Hematopoietic multipotent progenitor cell (in vitro differentiated cells): ENCODE data around the gene DDX3X. TPM values are rescaled to one million over a fixed set of nuclear protein-coding genes. Genes with fewer than 3 reads are reported as not detected.
A peak's percentile ranks its signal among the peaks of the same experiment; 100 is the strongest.

ENCODE experiments used
- DNase-seq, 3 donors: peaks; one replicate each; pipeline ENCODE4 v3.0.0-alpha.2; 2011 to 2015; ENCODE audit warnings: low read depth in 2 of 3, low spot score in 2 of 3
- total RNA-seq: library from RNA; depleted of rRNA; stranded (reverse); fragments of >200 nt; gene quantifications from one replicate; pipeline ENCODE4 v1.2.3, GENCODE V29; 2012

DDX3X gene
- total RNA-seq, 1 donor: 157 TPM

- no peak for DNase-seq
Measured at GRCh38 chrX:41326431-41326830, 7.5 kb upstream of the DDX3X start.

- DNase-seq: no peak
Measured at GRCh38 chrX:41327341-41327740, 6.6 kb upstream of the DDX3X start.

GRCh38 chrX:41329101-41329500, 4.9 kb upstream of the DDX3X start:
- no peak for DNase-seq

GRCh38 chrX:41332005-41332404, 2.0 kb upstream of the DDX3X start:
- no peak for DNase-seq

- DNase-seq: no peak
Measured at GRCh38 chrX:41332408-41333002, 1.5 kb upstream of the DDX3X start.

GRCh38 chrX:41333003-41333743, 789 bp upstream of the DDX3X start:
- DNase-seq: peak; percentile 83 to 93 (median 87)

- peak; percentile 73 to 80 (median 76) for DNase-seq
Measured at GRCh38 chrX:41334363-41335197, 618 bp downstream of the DDX3X start.

- DNase-seq: peak in 2 of 3 donors; percentile 31 to 58
Measured at GRCh38 chrX:41335198-41335957, 1.4 kb downstream of the DDX3X start.

- no peak for DNase-seq
Measured at GRCh38 chrX:41335958-41336331, 2.0 kb downstream of the DDX3X start.

- DNase-seq: no peak
Measured at GRCh38 chrX:41336447-41336846, 2.5 kb downstream of the DDX3X start.

GRCh38 chrX:41337140-41337539, 3.2 kb downstream of the DDX3X start:
- DNase-seq: no peak

- DNase-seq: no peak
Measured at GRCh38 chrX:41338436-41338835, 4.5 kb downstream of the DDX3X start.

GRCh38 chrX:41339148-41339547, 5.2 kb downstream of the DDX3X start:
- no peak for DNase-seq

- no peak for DNase-seq
Measured at GRCh38 chrX:41344053-41344452, 10.1 kb downstream of the DDX3X start.

GRCh38 chrX:41347186-41347585, 13.2 kb downstream of the DDX3X start:
- no peak for DNase-seq

- peak in 1 of 3 donors; percentile 3 for DNase-seq
Measured at GRCh38 chrX:41348551-41348950, 14.6 kb downstream of the DDX3X start.

GRCh38 chrX:41350150-41350975, 16.4 kb downstream of the DDX3X start:
- peak in 1 of 3 donors; percentile 48 for DNase-seq

- peak in 1 of 3 donors; percentile 45 for DNase-seq
Measured at GRCh38 chrX:41350976-41351569, 17.1 kb downstream of the DDX3X start.

GRCh38 chrX:41351923-41352322, 18.0 kb downstream of the DDX3X start:
- no peak for DNase-seq
